CD4-positive, alpha-beta T cell treated with Interleukin-6 at 100 ng/mL for 8 hours (primary cell): ENCODE data around the gene GPC3.

Experiments
- DNase-seq: peaks from one replicate; pipeline ENCODE4 v3.0.0-alpha.2; 2020; ENCODE audit warnings: mixed read lengths, low spot score

The GPC3 gene

DNA sequence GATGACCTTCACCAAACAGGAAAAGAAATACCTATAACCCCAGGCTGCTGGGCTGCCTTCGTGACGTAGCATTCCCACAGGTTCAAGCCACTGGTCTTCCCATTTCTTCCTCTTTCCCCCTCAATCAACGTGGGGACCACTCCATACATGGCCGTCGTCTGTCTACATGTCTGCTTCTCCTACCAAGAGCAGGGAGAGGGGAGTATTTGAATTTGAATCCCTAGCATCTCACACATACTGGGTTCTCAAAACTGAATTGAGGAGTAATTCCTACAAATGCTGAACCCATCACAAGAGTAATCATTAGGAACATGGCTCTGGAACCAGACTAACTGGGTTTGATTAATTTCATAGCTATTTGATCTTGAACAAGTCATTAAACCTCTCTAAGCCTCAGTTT lies 17.3 kb downstream of the GPC3 start:
- DNase-seq = no peak

DNA sequence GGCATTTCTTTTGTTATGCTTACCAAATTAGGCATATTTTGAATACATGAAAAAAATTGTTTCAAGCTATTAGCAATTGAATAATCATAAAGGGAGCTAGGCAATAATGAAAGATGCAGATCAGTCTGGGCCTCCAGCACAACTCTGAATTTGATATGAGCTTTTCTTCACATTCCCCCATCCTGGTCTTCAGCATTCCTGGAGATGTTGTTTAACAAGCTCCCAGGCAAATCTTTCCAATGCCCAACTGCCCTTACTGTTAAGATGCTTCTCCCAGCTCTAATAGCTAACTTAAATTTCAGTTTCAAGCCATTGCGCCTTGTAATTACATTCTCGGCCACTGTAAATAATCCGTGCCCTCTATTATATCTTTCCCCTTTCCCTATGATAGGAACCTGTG lies 19.2 kb downstream of the GPC3 start:
- no peak for DNase-seq

DNA sequence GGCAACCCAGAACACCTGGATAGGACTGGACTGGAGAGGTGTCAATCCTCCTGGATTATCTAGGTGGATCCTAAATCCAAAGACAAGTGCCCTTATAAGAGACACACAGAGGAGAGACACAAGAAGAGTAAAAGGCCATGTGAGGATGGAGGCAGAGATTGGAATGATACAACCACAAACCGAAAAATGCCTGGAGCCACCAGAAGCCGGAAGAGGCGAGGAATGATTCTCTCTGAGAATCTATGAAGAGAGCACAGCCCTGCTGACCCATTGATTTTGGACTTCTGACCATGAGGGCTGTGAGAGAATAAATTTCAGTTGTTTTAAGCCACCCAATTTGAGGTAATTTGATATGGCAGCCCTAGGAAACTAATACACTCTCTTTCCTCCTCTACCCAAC lies 20.1 kb downstream of the GPC3 start:
- DNase-seq = no peak

DNA sequence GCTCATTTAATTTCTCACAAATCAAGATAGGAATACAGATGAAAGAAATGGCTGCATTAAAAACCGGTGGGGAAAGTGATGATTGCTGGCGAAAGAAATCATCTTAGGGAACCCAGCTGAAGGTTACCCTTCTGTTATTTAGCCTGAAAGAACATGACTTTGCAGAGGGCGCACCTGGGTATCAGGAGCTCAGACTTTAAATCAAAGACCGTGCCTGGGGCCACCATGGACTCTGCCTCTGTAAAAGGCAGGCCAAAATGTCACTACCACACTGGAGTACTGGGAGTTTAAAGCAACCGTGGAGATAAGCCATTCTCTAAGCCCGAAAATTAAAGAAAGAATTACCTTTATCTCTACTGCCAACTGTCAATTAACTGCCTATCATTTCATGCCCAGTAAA lies 24.3 kb downstream of the GPC3 start:
- DNase-seq = no peak

DNA sequence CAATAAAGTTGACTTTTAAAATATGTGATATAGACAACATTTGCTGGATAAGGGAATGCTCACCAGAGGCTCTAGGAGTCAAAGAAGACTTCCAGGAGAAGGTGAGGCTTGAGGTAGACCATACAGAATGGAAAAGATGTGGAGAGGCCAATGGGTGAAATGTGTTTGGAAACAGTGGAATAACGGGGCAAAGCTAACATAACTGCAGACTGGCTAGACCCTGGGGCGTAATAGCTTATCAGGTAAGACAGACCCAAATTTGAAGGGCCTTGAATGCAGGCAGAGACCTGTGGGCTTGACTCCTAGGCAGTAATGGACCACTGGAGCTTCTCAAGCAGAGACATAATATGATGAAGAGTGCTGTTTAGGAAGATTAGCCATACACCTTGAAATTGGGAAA lies 25.4 kb downstream of the GPC3 start:
- DNase-seq = no peak

DNA sequence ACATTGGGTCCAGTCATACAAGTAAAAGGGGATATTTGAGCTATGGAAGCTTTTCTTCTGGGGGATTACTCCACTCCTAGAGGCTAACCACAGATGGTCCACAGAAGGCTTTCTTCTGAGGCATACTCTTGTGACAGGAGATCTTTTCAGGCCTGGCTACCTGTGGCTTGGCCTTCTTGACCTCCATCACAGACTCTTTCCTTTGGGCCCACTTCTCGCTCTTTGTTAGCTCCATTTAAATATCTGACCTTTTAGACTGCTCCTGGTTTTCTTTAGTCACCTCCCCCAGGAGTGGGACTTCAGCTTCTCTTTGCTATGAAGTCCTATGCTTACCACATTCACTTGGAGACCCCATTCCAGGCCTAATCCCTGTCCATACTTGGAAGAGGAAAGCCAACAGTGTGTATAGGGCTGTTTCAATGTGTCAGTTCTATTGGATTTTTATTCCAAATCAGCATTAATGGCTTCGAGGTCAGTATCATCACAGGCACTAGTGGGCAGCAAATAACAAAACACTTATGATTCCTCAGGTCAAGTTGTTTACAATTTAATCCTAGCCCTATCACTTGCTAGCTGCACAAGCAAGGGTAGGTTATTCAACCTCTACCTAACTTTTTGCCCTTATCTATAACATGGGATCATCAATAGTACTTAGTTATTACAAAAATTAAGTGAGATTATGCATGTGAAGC lies 26.3 kb downstream of the GPC3 start:
- no peak for DNase-seq

DNA sequence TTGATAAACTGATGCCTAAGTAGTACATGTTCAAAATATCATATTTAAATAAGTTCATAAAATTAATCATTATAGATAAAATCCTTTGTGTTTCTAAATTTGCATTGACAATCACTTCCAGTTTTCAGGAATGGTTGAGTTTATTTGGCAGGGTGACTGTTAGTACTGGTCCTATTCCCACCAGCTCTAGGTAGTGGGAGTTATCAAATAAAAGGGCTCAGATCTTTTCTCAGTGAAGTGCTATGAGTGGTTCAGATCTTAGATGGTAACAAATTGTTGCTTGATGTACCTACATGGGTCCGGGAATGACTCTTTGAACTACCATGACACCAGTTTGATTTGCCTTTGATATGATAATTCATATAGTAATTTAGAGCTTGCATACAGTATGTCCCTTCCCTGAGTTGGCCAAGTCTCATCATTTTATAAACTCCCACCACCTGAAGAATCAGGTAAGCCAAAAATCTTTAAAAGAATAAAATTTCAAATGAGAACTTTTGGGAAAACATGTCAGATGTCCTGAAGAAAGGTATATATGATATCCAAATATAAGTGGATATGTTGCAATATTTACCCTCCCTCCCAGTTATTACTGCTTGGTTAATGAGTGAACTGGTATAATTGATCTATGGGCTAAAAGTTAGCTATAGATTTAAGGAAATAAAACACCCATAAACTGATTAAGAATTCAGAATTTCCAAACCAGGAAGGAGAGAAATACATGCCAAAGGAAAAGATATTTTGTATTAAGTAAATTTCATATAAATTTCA lies 28.6 kb downstream of the GPC3 start:
- DNase-seq = no peak

DNA sequence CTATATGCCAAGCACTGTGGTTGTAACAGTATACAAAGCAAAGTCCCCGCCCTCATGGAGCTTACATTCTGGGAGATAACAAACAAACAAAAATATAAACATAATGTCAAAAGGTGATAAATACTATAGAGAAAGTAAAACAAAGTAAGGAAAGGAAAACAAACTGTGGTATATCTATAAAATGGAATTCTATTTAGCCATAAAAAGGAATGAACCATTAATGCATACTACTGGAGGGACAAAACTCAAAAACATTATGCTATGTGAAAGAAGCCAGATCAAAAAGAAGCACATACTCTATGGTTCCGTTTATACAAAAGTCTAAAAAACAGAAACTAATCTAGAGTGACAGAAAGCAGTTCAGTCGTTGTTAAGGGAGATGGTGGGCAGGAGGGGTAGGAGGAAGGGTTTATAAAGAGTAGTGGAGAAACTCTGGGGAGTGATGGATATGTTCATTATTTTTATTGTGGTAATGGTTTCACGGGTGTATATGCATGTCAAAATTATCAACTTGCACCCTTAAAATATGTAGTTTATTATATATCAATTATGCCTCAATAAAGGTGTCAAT lies 31.5 kb downstream of the GPC3 start:
- no peak for DNase-seq

DNA sequence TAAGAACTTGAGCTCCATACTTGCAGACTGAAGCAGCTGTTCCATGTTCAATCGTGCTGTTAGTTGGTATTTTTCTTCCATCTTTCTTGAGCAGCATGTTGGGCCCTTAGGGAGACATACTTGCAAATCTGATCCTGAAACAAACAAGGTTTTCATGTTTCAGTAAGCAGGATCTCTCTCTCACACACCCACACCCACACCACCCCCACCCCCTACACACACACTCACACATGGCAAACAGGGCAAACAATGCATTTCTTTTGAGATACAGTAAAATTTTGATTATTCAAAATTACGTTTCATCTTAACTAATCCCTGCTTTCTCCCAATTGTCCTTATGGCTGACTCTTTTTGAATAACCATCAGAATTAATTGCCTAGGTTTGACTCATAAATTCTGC lies 32.3 kb downstream of the GPC3 start:
- DNase-seq = no peak

DNA sequence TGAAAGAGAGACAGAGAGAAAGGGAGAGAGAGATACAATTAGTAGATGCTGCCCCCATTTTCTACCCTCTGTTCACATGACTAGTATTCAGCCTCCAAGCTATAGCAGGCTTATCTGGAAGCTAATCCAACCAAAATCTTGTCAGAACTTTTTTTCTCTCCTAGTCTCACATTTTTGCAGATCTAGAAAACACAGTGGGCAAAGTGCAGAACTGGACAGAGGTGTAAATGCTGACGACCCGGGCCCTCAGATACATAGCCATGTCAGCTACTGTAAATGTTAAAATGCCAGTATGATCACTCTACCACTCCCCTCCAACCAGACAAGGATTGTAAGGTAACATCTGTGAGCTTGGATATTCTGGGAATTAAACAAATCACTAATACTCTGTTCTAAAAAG lies 34.3 kb downstream of the GPC3 start:
- DNase-seq = no peak

DNA sequence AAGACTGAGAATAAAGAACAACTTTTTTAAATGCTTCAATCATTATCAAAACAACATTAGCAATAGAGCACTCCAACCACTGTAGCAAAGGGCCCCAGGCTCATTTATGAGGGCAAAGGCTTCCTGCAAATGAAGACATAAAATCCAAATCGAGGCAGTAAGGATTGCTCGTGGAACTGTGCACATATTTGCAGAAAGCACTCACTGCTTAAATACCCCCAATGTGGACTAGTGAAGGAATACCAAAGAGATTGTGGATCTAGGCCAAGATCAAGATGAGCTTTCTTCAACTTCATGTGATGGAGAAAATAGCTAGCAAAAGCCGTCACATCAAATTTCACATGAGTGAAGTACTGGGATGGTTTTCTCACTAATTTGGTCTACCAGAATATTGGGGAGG lies 35.2 kb downstream of the GPC3 start:
- no peak for DNase-seq

DNA sequence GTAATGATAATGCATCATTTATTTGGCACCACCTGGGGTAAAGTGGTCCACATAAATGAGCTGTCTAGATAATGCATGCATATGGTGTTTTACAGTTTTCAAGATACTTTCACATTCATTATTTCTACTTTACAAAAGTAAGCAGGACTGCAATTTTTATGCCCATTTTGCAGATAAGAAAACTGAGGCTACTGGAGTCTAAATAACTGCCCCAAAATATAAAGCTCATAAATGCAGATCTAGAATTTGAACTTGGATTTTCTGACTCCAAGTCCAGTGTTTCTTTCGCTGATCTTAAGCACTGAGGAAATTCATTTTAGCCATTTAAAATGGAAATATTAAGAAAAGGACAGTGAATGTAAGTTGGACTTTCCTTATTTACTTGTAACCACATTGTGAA lies 36.5 kb downstream of the GPC3 start:
- DNase-seq = no peak

DNA sequence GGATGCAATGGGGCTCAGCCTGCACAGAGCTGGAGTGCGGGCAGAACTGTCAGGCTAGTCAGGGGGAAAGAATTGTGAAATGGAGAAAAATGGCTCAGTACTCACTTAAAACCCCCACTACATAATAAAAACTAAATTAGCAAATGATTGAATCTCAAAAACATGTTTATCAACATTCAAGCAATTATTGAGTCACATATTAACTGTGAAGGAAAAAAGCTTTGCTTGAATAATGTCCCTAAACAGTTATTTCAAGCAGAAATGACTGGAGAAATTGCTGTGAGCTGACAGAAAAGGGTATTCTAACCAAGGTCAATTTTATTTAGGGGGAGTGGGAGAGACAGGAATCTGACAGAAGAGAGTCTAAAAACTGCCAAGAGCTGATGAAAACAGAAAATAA lies 37.4 kb downstream of the GPC3 start:
- no peak for DNase-seq

DNA sequence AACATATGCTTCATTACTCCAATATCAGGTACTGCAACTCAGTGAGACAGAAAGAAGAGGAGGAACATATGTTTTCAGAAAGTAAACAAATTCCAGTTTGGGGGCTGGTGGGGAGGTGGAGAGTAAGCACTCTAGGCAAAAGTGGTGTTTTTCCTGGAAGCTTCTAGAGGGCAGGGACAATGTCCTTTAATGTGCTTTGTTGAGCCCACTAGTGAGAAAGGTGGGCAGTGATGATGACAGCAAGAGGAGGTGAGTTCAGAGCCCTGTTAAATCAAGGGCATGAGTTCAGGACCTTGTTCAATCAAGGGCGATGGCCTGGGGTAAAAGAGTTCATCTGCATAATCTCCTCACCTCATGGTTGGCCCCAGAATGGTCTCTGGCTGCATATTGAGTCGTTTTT lies 38.4 kb downstream of the GPC3 start:
- no peak for DNase-seq

DNA sequence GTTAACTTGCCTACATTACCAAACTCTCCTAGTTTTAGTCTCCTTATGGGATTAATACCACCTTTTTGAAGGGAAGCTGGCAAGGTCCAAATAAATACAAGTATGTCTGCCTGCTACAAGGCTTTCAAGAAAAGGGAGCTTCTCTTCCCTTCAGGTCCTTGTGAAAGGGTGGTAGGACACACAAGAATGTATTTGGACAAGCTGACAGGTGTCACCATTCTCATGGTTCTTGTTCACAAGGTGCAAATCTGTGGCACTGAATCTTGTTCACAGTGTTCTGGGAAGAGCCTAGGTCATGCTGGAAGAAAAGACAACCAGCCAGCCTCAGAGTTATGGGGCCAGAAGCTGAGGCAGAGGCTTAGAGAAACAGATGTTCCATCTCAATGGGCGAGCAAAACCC lies 41.9 kb downstream of the GPC3 start:
- no peak for DNase-seq

DNA sequence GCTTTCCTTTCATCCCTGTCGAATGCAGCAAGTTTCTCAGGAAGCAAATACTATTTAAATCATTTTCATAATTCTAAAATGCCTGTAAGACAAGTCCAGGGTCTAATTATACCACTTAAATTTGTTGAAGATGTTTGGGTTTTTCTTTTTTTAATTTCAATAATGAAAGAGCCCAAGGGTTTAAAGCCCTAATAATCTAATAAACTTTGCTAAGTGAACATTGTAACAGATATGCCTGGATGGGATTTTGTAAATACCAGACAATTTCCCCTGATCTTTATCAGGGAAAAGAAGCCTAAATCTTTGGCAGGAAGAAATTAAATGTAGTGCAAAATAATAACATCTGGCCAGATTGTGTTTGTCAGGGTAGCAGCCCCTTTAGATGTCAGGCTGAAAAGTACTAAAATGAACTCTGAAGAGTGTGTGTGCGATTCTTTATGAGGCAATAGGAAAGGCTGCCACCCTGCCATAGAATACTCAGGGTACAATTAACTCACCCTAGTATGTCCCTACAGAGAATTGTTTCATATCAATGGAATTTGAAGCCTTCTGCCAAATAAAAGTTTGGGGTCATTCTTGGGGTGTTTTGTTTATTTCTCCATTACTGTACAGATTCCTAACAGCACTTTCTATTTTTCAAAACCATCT lies 45.6 kb downstream of the GPC3 start:
- no peak for DNase-seq

DNA sequence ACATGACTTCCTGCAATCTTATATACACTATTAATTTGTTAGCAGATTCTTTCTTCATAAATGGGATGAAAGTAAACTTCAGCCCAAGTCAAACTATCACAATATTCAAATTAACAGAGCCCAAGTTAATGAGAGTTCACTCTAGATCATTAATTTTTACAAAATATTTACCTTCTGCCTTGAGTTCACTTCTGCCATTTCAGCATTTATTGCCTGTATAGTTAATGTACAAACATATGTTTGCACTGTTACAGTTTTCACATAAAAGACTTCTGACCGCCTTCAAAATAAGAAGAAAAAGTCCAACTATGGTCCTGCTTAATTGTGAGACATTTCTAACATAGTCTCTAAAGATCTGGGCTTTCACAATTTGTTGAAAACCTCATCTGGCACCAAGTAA lies 46.9 kb downstream of the GPC3 start:
- no peak for DNase-seq

DNA sequence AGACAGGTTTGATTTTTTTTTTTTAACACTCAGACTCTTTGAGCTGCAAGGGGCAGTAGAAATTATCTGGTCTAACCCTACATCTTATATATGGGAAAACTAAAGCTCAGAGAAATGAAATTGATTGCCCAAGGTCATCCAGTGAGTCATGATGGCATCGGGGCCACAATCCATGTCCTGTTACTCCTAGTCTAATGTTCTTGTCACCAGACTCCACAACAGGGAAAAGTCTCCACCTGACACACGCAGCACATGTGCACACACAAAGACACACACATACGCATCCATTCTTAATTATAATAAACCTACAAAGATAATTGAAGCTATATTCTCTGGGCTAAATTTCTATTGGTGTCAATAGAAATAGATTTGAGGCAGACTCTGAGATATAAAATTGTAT lies 48.4 kb downstream of the GPC3 start:
- no peak for DNase-seq

DNA sequence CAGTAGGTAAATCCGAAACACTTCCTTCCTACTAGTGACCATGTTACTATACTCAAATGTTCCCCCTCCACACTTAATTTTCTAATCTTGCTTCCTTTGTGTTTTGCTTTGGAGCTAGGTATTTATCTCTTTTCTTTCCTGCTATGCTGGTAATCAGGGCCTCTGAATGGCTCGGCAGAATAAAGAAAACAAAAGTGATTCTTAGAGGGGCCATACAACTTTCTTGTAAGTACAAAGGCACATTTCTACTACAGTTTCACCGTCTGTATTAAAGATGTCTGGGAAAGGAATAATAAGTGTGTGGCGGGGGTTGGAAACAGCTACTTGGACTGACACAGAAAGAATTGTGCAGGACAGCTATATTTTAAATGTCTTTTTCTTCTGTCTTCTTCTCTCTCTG lies 50.3 kb downstream of the GPC3 start:
- no peak for DNase-seq

DNA sequence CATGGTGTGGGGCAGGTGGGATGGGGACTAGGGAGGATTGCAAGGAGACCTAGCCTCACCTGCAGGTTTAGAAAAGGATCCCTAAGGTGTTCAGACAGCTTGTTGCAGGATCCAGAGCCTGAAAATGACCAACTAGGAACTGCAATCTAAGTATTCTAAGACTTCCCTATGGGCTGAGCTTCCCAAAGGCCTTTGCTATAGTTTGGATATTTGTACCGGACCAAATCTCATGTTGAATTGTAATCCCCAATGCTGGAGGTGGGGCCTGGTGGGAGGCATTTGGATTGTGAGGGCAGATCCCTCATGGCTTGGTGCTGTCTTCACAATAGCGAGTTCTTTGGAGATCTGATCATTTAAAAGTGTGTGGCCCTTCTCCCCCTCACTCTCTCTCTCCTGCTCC lies 52.1 kb downstream of the GPC3 start:
- no peak for DNase-seq

DNA sequence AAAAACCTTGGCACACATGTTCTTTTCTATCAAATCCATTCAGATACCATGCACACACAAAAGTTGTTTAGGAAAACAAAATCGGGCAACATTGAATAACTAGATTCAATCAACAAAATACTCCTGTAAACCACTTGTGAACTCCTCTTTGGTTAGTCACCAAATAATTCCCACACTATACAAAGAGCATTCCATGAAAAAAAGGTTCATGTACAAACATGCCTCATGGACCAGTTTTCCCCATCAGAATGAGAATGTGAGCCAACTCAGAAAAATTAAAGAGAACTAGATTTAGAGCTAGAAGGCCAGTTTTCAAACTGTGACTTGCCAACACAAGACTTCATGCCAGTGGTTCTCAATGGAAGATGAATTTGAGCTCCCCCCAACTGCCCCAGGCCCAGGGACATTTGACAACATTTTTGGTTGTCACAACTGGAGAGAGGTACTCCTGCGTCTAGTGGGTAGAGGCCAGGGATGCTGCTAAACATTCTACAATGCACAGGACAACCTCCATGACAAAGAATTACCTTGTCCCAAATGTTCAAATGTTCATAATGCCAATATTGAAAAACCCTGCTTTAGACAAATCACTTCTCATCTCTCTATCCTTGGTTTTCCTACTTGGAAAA lies 55.4 kb downstream of the GPC3 start:
- DNase-seq = no peak

DNA sequence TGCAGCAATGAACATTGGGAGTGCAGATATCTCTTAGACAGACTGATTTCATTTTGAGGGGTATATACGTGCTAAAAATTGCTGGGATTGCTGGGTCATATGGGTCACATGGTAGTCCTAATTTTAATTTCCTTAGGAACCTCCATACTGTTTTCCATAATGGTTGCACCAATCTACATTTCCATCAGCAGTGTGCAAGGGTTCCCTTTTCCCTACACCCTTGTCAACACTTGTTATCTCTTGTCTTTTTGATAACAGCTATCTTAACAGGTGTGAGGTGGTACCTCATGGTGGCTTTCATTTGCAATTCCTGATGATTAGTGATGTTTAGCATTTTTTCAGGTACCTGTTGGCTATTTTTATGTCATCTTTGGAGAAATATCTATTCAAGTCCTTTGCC lies 57.0 kb downstream of the GPC3 start:
- no peak for DNase-seq

DNA sequence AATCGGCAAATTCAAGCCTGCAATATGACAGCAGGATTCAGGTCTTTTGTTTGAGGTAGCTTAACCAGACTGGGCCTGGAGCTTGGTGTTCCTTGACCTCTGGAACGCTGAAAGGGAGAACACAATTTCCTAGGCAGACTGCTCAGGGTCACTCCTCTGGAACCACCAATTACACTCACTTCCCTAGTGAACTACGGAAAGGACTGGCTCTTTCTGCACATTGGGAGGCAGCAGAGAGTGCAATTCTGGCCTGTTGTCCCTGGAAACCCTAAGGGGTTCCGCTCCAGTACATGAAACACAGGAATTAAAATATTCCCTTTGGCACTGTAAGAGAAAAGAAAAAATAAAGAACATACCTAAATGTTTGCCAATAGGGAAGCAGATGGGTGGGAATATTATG lies 58.6 kb downstream of the GPC3 start:
- no peak for DNase-seq
